IMR-90 (cell line): ENCODE data around the gene FBXL16. TPM values are rescaled to one million over a fixed set of nuclear protein-coding genes. Genes with fewer than 3 reads are reported as not detected.

Experiments used
- ATAC-seq: fragments of 200-7000 bp; cut with Tn5 transposase; 2 replicates; pipeline ENCODE4 v1.9.1; 2020; ENCODE audit warnings: low read depth, mild to moderate bottlenecking, moderate library complexity
- BruUV-seq: library from RNA; stranded (reverse); fragments of 400-500 nt; replicated peaks from 2 replicates; lab custom pipeline; 2021; lab: Mats Ljungman, UMichigan
- CTCF ChIA-PET: fragments of 300-600 bp; formaldehyde crosslinking; extraction: SDS; loops from one replicate; lab custom pipeline; 2021; ENCODE audit warnings: antibody characterized with exemption; lab: Yijun Ruan, JAX
- POLR2A ChIA-PET: fragments of 300-600 bp; sonication (Branson Sonifier 250); formaldehyde crosslinking; loops from one replicate; lab custom pipeline; 2022; ENCODE audit warnings: antibody characterized with exemption; ENCODE audit not compliant: unreplicated experiment; lab: Charles Lee
- DNase-seq: peaks from one replicate; pipeline ENCODE4 v3.0.0; 2013
- H2AFZ ChIP-seq: replicated peaks from 2 replicates; pipeline ENCODE3; 2013; ENCODE audit warnings: low read length, mild to moderate bottlenecking; ENCODE audit not compliant: poor library complexity
- H2AK5ac ChIP-seq: 2 replicates; pipeline ENCODE4 v1.6.1; 2013; ENCODE audit warnings: low read depth, low read length, inconsistent platforms
- H2AK9ac ChIP-seq: replicated peaks from 2 replicates; pipeline ENCODE3; 2013; ENCODE audit warnings: mild to moderate bottlenecking, low read depth, low read length, moderate library complexity; ENCODE audit not compliant: poor library complexity
- H2BK120ac ChIP-seq: 2 replicates; pipeline ENCODE4 v1.6.1; 2013; ENCODE audit warnings: low read depth, low read length, inconsistent platforms
- H2BK15ac ChIP-seq: 3 replicates; pipeline ENCODE4 v1.6.1; 2013; ENCODE audit warnings: low read depth, low read length, inconsistent platforms
- H2BK20ac ChIP-seq: 2 replicates; pipeline ENCODE4 v1.6.1; 2013; ENCODE audit warnings: low read depth, mild to moderate bottlenecking, inconsistent platforms, low read length, moderate library complexity
- H2BK5ac ChIP-seq: 2 replicates; pipeline ENCODE4 v1.6.1; 2013; ENCODE audit warnings: mild to moderate bottlenecking, low read depth, low read length, inconsistent platforms; ENCODE audit not compliant: poor library complexity, severe bottlenecking
- H3K14ac ChIP-seq: replicated peaks from 2 replicates; pipeline ENCODE4 v1.6.1; 2013; ENCODE audit warnings: low read depth, low read length, inconsistent platforms
- H3K18ac ChIP-seq: 2 replicates; pipeline ENCODE4 v1.6.1; 2013; ENCODE audit warnings: low read depth, low read length, control low read depth
- H3K23ac ChIP-seq: 2 replicates; pipeline ENCODE4 v1.6.1; 2013; ENCODE audit warnings: low read depth, low read length, inconsistent platforms
- H3K27ac ChIP-seq: 2 replicates; pipeline ENCODE4 v1.5.1; 2013; ENCODE audit warnings: mild to moderate bottlenecking, control low read depth, low read length; ENCODE audit not compliant: insufficient read depth
- H3K27me3 ChIP-seq: 2 replicates; pipeline ENCODE4 v1.6.1; 2013; ENCODE audit warnings: low read length; ENCODE audit not compliant: control insufficient read depth, insufficient read depth
- H3K36me3 ChIP-seq: 2 replicates; pipeline ENCODE4 v1.6.1; 2013; ENCODE audit warnings: low read length, mixed read lengths; ENCODE audit not compliant: control insufficient read depth, insufficient read depth
- H3K4ac ChIP-seq: 2 replicates; pipeline ENCODE4 v1.6.1; 2013; ENCODE audit warnings: low read depth, low read length, inconsistent platforms
- H3K4me1 ChIP-seq: 2 replicates; pipeline ENCODE4 v1.6.1; 2013; ENCODE audit warnings: low read length, mixed read lengths; ENCODE audit not compliant: control insufficient read depth, insufficient read depth
- H3K4me2 ChIP-seq: 2 replicates; pipeline ENCODE4 v1.6.1; 2013; ENCODE audit warnings: low read depth, mild to moderate bottlenecking, control low read depth, low read length, moderate library complexity
- H3K4me3 ChIP-seq: 2 replicates; pipeline ENCODE4 v1.5.1; 2013; ENCODE audit warnings: low read depth, mild to moderate bottlenecking, control low read depth, low read length, moderate library complexity; ENCODE audit not compliant: insufficient read depth
- H3K56ac ChIP-seq: 2 replicates; pipeline ENCODE4 v1.6.1; 2013; ENCODE audit warnings: low read length, inconsistent platforms; ENCODE audit not compliant: insufficient read depth; ENCODE audit errors: extremely low read depth
- H3K79me1 ChIP-seq, 2 experiments: 2 replicates each; pipeline ENCODE4 v1.6.1; 2013; ENCODE audit warnings: low read length in 2 of 2, inconsistent platforms in 1 of 2, low read depth in 1 of 2
- H3K9ac ChIP-seq: 2 replicates; pipeline ENCODE4 v1.6.1; 2013; ENCODE audit warnings: low read depth, low read length, control low read depth
- H3K9me1 ChIP-seq: 2 replicates; pipeline ENCODE4 v1.6.1; 2013; ENCODE audit warnings: low read length, inconsistent platforms; ENCODE audit not compliant: insufficient read depth
- H3K9me3 ChIP-seq: 2 replicates; pipeline ENCODE4 v1.6.1; 2013; ENCODE audit warnings: low read length; ENCODE audit not compliant: control insufficient read depth, insufficient read depth
- H4K20me1 ChIP-seq: 2 replicates; pipeline ENCODE4 v1.6.1; 2013; ENCODE audit warnings: low read length, inconsistent platforms; ENCODE audit not compliant: insufficient read depth
- H4K5ac ChIP-seq: 2 replicates; pipeline ENCODE4 v1.6.1; 2013; ENCODE audit warnings: mild to moderate bottlenecking, low read depth, low read length, control low read depth
- H4K8ac ChIP-seq, 2 experiments: 2 replicates each; pipeline ENCODE4 v1.6.1; 2013; ENCODE audit warnings: low read depth in 2 of 2, low read length in 2 of 2, control low read depth in 1 of 2, inconsistent platforms in 1 of 2
- H4K91ac ChIP-seq: 2 replicates; pipeline ENCODE4 v1.6.1; 2013; ENCODE audit warnings: low read depth, low read length, inconsistent platforms; ENCODE audit not compliant: insufficient read depth
- CEBPB ChIP-seq: IDR thresholded peaks from 2 replicates; pipeline ENCODE4 v1.6.1; 2012; ENCODE audit warnings: low read depth, low read length, improper control_type of control experiment
- ELK1 ChIP-seq: fragments of 150-350 bp; IDR thresholded peaks from 2 replicates; pipeline ENCODE4 v1.6.1; 2016; ENCODE audit warnings: low read depth, mild to moderate bottlenecking, low read length, moderate library complexity, borderline replicate concordance
- FOS ChIP-seq: fragments of 150-350 bp; IDR thresholded peaks from 2 replicates; pipeline ENCODE4 v1.6.1; 2016; ENCODE audit warnings: low read depth, low read length
- POLR2A ChIP-seq: IDR thresholded peaks from 2 replicates; pipeline ENCODE4 v1.6.1; 2012; ENCODE audit warnings: mild to moderate bottlenecking, low read depth, low read length
- RAD21 ChIP-seq: IDR thresholded peaks from 2 replicates; pipeline ENCODE4 v1.6.1; 2012; ENCODE audit warnings: low read length, improper control_type of control experiment
- RCOR1 ChIP-seq: IDR thresholded peaks from 2 replicates; pipeline ENCODE4 v1.6.1; 2012; ENCODE audit warnings: mild to moderate bottlenecking, low read length, improper control_type of control experiment; ENCODE audit not compliant: insufficient replicate concordance
- RFX5 ChIP-seq: IDR thresholded peaks from 2 replicates; pipeline ENCODE4 v1.8.0; 2012; ENCODE audit warnings: low read depth, mild to moderate bottlenecking, low read length, moderate library complexity
- SMC3 ChIP-seq: fragments of 150-350 bp; IDR thresholded peaks from 2 replicates; pipeline ENCODE4 v1.6.1; 2016; ENCODE audit warnings: low read depth, mild to moderate bottlenecking, antibody characterized with exemption, low read length, moderate library complexity
- WGBS, 2 experiments: methylation state at CpG; one replicate each; pipeline versions ENCODE4 v1.1.5 to v1.1.7; 2013; ENCODE audit warnings: missing lambda C conversion rate in 2 of 2; ENCODE audit not compliant: insufficient read length in 1 of 2; ENCODE audit errors: extremely low coverage in 2 of 2; 5-methylcytosine and 5-hydroxymethylcytosine counted together
- dilution Hi-C: fragments of 300-500 bp; cut with HindIII; formaldehyde crosslinking; loops from one replicate; pipeline ENCODE4 v1.14.3; 2018; ENCODE audit warnings: low sequenced_read_pairs; ENCODE audit not compliant: unreplicated experiment
- in situ Hi-C: fragments of 300-500 bp; cut with MboI; formaldehyde crosslinking; loops from 3 replicates; pipeline ENCODE4 v1.14.3; 2019; ENCODE audit warnings: low sequenced_read_pairs, inconsistent platforms, mixed read lengths
- intact Hi-C: fragments of 100-400 bp; cut with micrococcal nuclease; formaldehyde crosslinking; loops from 2 replicates; pipeline ENCODE4 v1.10.0; 2022
- polyA plus RNA-seq, 3 experiments: library from polyadenylated mRNA; depleted of rRNA; stranded (reverse); fragments of >200 nt; gene quantifications; 2 replicates each; pipeline ENCODE4 v1.2.3, GENCODE V29; 2012; ENCODE audit warnings: low replicate concordance in 1 of 3
- total RNA-seq: library from RNA; depleted of rRNA; stranded (reverse); fragments of >200 nt; gene quantifications from 2 replicates; pipeline ENCODE4 v1.2.3, GENCODE V29; 2012
- TF ChIP-seq, protein P1 (sequence below): conservative IDR thresholded peaks from 2 replicates; pipeline ENCODE4 v1.5.1; 2012; ENCODE audit warnings: mild to moderate bottlenecking, low read depth, low read length, improper control_type of control experiment

The FBXL16 gene
- total and polyA plus RNA-seq, 2 of the 4 experiments (the other 2 are of a cell fraction) = 0.18 to 2.2 TPM

DNA sequence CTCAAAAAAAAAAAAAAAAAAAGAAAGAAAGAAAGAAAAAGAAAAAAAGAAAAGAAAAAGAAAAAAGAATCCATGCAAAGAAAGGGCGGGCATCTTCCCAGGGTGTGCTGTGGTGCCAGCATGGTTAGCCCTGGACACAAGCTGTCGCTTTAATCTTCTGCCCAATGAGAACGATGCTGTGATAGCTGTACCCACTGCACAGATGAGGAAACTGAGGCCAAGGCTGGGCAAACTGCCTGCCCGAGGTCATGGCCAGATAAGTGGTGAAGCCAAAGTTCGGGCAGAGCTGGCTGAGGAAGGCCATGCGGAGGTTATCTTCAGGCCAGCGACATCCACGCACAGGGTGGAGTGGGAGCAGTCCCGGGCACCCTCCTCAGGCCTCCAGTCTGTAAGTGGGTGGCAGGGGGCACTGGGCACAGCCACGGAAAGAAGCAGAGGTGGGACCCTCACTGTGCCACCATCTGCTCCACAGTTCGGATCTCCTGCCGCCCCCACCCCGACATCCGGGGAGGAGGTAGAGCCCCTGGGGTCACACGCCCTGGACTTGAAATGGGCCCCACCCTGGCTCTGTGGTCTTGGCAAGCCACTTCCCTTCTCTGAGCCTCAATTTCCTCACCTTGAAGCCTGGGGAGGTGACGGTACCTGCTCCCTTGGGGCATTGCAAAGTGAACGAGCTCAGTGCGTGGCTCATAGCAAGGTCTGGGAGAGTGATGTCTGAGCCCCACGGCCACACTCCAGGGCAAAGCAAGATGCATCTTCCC, 6.5 kb downstream of the FBXL16 start:
- Histone ChIP-seq H3K23ac (no peak overlapping the region), H2BK5ac (no peak overlapping the region), H3K9me3 (no peaks in the 10 kb centered on the region), H3K36me3 (no peaks in the 10 kb centered on the region), H3K14ac (no peak overlapping the region), H3K27ac (no peak overlapping the region), H2BK120ac (no peak overlapping the region), H2AK5ac (no peak overlapping the region), H2BK20ac (no peak overlapping the region), H4K91ac (no peak overlapping the region), H3K4me1 (peaks cover 3% of the 10 kb centered on the region; the same call in 1 of the 2 replicates), H3K56ac (no peak overlapping the region), H4K20me1 (peaks cover 9% of the 10 kb centered on the region), H4K5ac (no peak overlapping the region), H2AFZ (no peak overlapping the region), H3K4me3 (no peak overlapping the region), H2AK9ac (no peak overlapping the region), H3K27me3 (peaks cover 73% of the 10 kb centered on the region), H4K8ac (no peak overlapping the region), H3K4me2 (no peak overlapping the region), H3K18ac (no peak overlapping the region), H3K9me1 (peaks cover 4% of the 10 kb centered on the region; the same call in 1 of the 2 replicates), H2BK15ac (no peak overlapping the region), H3K79me1 (no peaks in the 10 kb centered on the region), H3K9ac (no peak overlapping the region), H3K4ac (no peak overlapping the region)
- 47% methylated on average over 10 of the region's 19 CpGs; no CpG with 5 or more reads in 1 of the 2 experiments for WGBS, 2 experiments
- dilution Hi-C loops (no loop called here), in situ Hi-C loops (no loop called here), intact Hi-C loops (no loop called here)
- DNase-seq (no peak), ATAC-seq (no peak)
- CTCF ChIA-PET = interaction anchor here (0.7 kb wide), 1 partner anchor 1821 kb away, joined by 6 read pairs; no protein-coding TSS in a partner anchor
- TF ChIP-seq RCOR1 = no peak
- TF ChIP-seq RAD21 = no peak
- TF ChIP-seq, protein P1, sequence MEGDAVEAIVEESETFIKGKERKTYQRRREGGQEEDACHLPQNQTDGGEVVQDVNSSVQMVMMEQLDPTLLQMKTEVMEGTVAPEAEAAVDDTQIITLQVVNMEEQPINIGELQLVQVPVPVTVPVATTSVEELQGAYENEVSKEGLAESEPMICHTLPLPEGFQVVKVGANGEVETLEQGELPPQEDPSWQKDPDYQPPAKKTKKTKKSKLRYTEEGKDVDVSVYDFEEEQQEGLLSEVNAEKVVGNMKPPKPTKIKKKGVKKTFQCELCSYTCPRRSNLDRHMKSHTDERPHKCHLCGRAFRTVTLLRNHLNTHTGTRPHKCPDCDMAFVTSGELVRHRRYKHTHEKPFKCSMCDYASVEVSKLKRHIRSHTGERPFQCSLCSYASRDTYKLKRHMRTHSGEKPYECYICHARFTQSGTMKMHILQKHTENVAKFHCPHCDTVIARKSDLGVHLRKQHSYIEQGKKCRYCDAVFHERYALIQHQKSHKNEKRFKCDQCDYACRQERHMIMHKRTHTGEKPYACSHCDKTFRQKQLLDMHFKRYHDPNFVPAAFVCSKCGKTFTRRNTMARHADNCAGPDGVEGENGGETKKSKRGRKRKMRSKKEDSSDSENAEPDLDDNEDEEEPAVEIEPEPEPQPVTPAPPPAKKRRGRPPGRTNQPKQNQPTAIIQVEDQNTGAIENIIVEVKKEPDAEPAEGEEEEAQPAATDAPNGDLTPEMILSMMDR = no peak
- TF ChIP-seq POLR2A = no peak
- no peak for TF ChIP-seq FOS
- no peak for TF ChIP-seq ELK1
- no peak for TF ChIP-seq RFX5
- no peak for TF ChIP-seq SMC3
- no peak for TF ChIP-seq CEBPB
- POLR2A ChIA-PET = no interaction called here
- no TSS peak for BruUV-seq
